Activated B cell treated with CpG ODN at 0.5 μM for 24 hours (primary cell): ENCODE results near the gene ARHGEF2. TPM values are rescaled to one million over a fixed set of nuclear protein-coding genes. Genes with fewer than 3 reads are reported as not detected.

ENCODE experiments used
- ATAC-seq: fragments of 200-7000 bp; cut with Tn5 transposase; one replicate; pipeline ENCODE4 v1.10.0; 2021; ENCODE audit warnings: low read depth, mild to moderate bottlenecking, moderate library complexity
- CTCF ChIA-PET: fragments of 350-600 bp; sonication (Branson Sonifier 250); formaldehyde crosslinking; loops from one replicate; lab custom pipeline; 2021; ENCODE audit warnings: antibody characterized with exemption; lab: Charles Lee
- POLR2A ChIA-PET: fragments of 350-600 bp; sonication (Branson Sonifier 250); formaldehyde crosslinking; loops from one replicate; lab custom pipeline; 2021; ENCODE audit warnings: antibody characterized with exemption; lab: Charles Lee
- DNase-seq: peaks from one replicate; pipeline ENCODE4 v3.0.0; 2022
- H3K27ac Mint-ChIP-seq: one replicate; pipeline ENCODE4 v1.8.0; 2020; ENCODE audit warnings: mixed read lengths
- H3K27me3 Mint-ChIP-seq: one replicate; pipeline ENCODE4 v1.8.0; 2021; ENCODE audit warnings: mixed read lengths
- H3K36me3 Mint-ChIP-seq: one replicate; pipeline ENCODE4 v1.8.0; 2021; ENCODE audit warnings: low read depth, mixed read lengths
- H3K4me1 Mint-ChIP-seq: one replicate; pipeline ENCODE4 v1.8.0; 2021; ENCODE audit warnings: mixed read lengths
- H3K4me3 Mint-ChIP-seq: one replicate; pipeline ENCODE4 v1.8.0; 2020; ENCODE audit warnings: mild to moderate bottlenecking, mixed read lengths
- H3K9me3 Mint-ChIP-seq: one replicate; pipeline ENCODE4 v1.8.0; 2020; ENCODE audit warnings: mixed read lengths
- intact Hi-C: fragments of 100-400 bp; cut with micrococcal nuclease; formaldehyde crosslinking; loops from one replicate; pipeline ENCODE4 v1.15.1; 2024
- total RNA-seq: library from RNA; stranded (reverse); gene quantifications from 2 replicates; pipeline ENCODE4 v1.2.3, GENCODE V29; 2022
- TF ChIP-seq, protein P1 (sequence below): fragments of 200-600 bp; IDR thresholded peaks from one replicate; pipeline ENCODE4 v1.8.0; 2022; ENCODE audit warnings: antibody characterized with exemption, mild to moderate bottlenecking

The ARHGEF2 gene
- total RNA-seq, 1 donor from 2014 or later: 207 TPM

DNA sequence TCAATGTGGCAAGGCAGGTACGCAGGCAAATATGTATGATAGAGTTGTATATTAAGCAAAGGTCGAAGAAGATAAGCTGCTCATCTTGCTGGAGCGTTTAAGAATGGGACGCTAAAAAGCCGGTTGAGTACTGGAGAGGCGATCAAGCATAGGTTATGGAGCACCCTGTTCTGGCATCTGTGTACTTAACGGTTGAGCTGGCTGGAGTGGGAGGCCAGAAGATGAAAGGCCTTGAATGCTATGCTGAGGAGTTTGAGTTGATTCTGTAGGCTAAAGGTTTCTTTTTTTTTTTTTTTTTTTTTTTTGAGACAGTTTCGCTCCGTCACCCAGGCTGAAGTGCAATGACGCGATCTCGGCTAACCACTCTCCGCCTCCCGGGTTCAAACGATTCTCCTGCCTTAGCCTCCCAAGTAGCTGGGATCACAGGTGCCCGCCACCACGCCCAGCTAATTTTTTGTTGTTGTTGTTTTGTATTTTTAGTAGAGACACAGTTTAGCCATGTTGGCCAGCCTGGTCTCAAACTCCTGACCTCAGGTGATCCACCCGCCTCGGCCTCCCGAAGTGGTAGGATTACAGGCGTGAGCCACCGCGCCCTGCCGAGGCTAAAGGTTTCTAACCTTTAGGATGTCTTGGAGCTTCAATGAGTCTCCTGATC lies 43.3 kb downstream of the ARHGEF2 start:
- H3K27ac Mint-ChIP-seq: no peak overlapping the region
- H3K27me3 Mint-ChIP-seq: no peaks in the 10 kb centered on the region
- TF ChIP-seq, protein P1, sequence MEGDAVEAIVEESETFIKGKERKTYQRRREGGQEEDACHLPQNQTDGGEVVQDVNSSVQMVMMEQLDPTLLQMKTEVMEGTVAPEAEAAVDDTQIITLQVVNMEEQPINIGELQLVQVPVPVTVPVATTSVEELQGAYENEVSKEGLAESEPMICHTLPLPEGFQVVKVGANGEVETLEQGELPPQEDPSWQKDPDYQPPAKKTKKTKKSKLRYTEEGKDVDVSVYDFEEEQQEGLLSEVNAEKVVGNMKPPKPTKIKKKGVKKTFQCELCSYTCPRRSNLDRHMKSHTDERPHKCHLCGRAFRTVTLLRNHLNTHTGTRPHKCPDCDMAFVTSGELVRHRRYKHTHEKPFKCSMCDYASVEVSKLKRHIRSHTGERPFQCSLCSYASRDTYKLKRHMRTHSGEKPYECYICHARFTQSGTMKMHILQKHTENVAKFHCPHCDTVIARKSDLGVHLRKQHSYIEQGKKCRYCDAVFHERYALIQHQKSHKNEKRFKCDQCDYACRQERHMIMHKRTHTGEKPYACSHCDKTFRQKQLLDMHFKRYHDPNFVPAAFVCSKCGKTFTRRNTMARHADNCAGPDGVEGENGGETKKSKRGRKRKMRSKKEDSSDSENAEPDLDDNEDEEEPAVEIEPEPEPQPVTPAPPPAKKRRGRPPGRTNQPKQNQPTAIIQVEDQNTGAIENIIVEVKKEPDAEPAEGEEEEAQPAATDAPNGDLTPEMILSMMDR: no peak
- no peak overlapping the region for H3K4me3 Mint-ChIP-seq
- H3K4me1 Mint-ChIP-seq: peaks cover 47% of the 10 kb centered on the region
- H3K36me3 Mint-ChIP-seq: peaks cover 28% of the 10 kb centered on the region
- no peaks in the 10 kb centered on the region for H3K9me3 Mint-ChIP-seq
- POLR2A ChIA-PET: interaction anchor here (0.7 to 3.8 kb wide), 16 partner anchors 9 to 348 kb away, joined by 3 to 85 read pairs (median 7); partner anchors contain the start of genes ARHGEF2, PMF1, SMG5 and SSR2
- DNase-seq (no peak), ATAC-seq (no peak)
- CTCF ChIA-PET: interaction anchor here (1.7 to 5.7 kb wide), 4 partner anchors 10 to 55 kb away, joined by 6 to 52 read pairs (median 8); no protein-coding TSS in a partner anchor
- intact Hi-C loops: loop anchor here (1.0 kb wide), 7 partner anchors 11 to 403 kb away; partner anchors contain the start of genes ARHGEF2, CCT3, LAMTOR2 and RIT1

DNA sequence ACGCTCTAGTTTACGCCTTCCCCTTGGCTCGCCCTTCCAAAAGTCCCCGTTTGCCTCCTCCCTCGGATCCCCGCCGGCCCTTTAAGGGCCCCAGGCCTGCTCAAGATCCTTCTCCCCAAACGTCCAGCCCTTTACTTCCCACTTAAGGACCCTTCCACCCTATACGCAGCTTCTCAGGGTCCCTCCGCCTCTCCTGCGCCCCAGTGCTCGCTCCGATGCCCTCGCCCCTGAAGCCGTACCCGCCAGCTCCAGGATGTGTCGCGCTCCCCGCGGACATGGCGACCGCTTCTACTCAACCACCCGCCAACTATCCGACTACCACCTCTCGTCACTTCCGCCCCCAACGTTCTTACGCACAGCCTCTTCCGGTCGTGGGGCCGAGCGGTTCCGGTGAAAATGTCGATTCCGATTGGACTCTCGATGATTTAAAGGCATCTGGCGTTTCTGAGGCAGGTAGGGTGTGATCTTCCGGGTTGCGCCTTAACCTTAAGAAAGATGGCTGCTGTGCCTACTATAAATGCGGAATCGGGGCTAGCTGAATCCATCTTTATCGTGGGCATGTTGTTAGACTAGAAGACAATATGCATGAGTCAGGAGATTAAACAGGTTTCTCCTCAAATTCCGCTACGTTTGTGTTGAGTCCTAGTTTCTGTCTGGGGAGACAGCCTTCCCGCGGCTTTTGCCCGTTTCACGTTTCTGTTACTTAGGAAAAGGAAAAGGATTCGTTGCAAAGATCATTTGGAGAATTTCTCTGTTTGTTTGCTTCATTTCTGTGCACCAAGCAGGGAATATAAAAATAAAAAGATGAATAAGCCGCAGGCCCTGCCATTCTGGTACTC lies 44.0 kb downstream of the ARHGEF2 start, which contains the start of gene KHDC4:
KHDC4 (minus strand) TSS at position 317 of the 839 bp plus-strand sequence; CDS start at position 277, 40 bp downstream.
- Mint-ChIP-seq H3K4me3 (no peak within 1 kb of the TSS), H3K36me3 (peaks cover 34% of the 10 kb centered on the region), H3K4me1 (peaks cover 41% of the 10 kb centered on the region), H3K9me3 (no peaks in the 10 kb centered on the region), H3K27me3 (no peaks in the 10 kb centered on the region), H3K27ac (no peak within 1 kb of the TSS)
- DNase-seq (peak; percentile 85), ATAC-seq (peak; percentile 93)
- intact Hi-C loops: loop anchor here (1.0 kb wide), 7 partner anchors 12 to 404 kb away; partner anchors contain the start of genes ARHGEF2, CCT3, LAMTOR2 and RIT1
- ChIA-PET CTCF (interaction anchor here (0.9 to 5.7 kb wide), 6 partner anchors 11 to 56 kb away, joined by 3 to 52 read pairs (median 6); partner anchors contain the start of gene ARHGEF2), POLR2A (interaction anchor here (0.7 to 3.8 kb wide), 22 partner anchors 10 to 348 kb away, joined by 3 to 85 read pairs (median 6); partner anchors contain the start of genes ARHGEF2, GON4L, PMF1 and SMG5)
- TF ChIP-seq, protein P1: no peak

DNA sequence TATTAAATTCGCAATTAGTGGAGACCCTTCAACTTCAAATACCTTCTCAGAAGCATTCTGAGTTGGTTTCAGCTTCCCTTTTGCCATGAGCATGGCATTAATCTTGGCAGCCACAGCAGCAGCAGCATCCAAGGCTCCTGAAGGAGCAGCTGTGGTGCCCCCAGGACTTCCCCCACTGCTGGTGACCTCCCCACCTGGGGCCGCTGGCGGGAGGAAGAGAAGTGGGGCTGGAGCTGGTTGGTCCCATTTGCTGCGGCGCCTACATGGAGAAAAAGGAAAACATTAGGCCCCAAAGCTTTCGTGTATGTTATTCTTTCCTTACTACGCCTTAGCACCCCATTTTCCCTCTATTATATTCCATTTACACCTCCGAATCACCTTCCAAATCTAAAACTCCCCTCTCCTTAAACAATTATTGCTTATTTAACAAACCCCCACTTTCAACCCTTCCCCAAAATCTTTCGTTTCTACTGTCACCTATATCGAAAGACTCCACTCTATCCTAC lies 44.7 kb downstream of the ARHGEF2 start:
- no peak overlapping the region for H3K27ac Mint-ChIP-seq
- H3K4me3 Mint-ChIP-seq: no peak overlapping the region
- ChIA-PET POLR2A (interaction anchor here (0.6 to 3.8 kb wide), 20 partner anchors 10 to 818 kb away, joined by 3 to 85 read pairs (median 5); partner anchors contain the start of genes ARHGEF2, GON4L, HDGF and PMF1), CTCF (interaction anchor here (0.9 to 5.7 kb wide), 6 partner anchors 12 to 56 kb away, joined by 3 to 52 read pairs (median 6); partner anchors contain the start of gene ARHGEF2)
- no peaks in the 10 kb centered on the region for H3K9me3 Mint-ChIP-seq
- peaks cover 39% of the 10 kb centered on the region for H3K36me3 Mint-ChIP-seq
- TF ChIP-seq, protein P1: no peak
- ATAC-seq: no peak
- no peaks in the 10 kb centered on the region for H3K27me3 Mint-ChIP-seq
- intact Hi-C loops: loop anchor here (1.0 kb wide), 8 partner anchors 13 to 405 kb away; partner anchors contain the start of genes ARHGEF2, CCT3, LAMTOR2 and RIT1
- H3K4me1 Mint-ChIP-seq: peaks cover 38% of the 10 kb centered on the region
- DNase-seq: no peak

DNA sequence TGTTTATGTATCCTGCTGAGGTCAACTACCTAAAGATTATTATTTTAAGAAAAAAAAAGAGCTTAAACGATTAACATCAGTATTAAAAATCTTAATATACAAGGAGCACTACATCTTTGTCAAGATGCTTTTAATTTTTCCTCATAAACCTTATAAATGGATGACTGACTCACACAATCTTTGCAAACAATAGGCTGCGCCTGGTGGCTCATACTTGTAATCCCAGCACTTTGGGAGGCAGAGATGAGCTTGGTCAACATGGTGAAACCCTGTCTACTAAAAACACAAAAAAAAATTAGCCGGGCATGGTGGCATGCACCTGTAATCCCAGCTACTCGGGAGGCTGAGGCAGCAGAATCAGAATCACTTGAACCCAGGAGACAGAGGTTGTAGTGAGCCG lies 45.9 kb downstream of the ARHGEF2 start:
- CTCF ChIA-PET: interaction anchor here (1.2 to 5.7 kb wide), 2 partner anchors 58 to 134 kb away, joined by 4 to 52 read pairs; no protein-coding TSS in a partner anchor
- ATAC-seq: no peak
- no peak overlapping the region for H3K27ac Mint-ChIP-seq
- no peak for DNase-seq
- intact Hi-C loops: no loop called here
- H3K36me3 Mint-ChIP-seq: peaks cover 51% of the 10 kb centered on the region
- H3K4me1 Mint-ChIP-seq: peaks cover 30% of the 10 kb centered on the region
- H3K9me3 Mint-ChIP-seq: no peaks in the 10 kb centered on the region
- TF ChIP-seq, protein P1: no peak
- POLR2A ChIA-PET: interaction anchor here (0.6 to 3.8 kb wide), 5 partner anchors 12 to 285 kb away, joined by 3 to 52 read pairs (median 5); partner anchors contain the start of gene GON4L
- no peak overlapping the region for H3K4me3 Mint-ChIP-seq
- H3K27me3 Mint-ChIP-seq: no peaks in the 10 kb centered on the region
